Measurements from ENCODE around the gene HTRA1. TPM values are rescaled to one million over a fixed set of nuclear protein-coding genes. Genes with fewer than 3 reads are reported as not detected.

Gene HTRA1
- total RNA-seq, 1 donor from 2014 or later = 3.5 TPM

- TF ChIP-seq CTCF (IDR thresholded peaks at IDR 0.05; ENCODE audit: unreplicated experiment) = peak; percentile 16
- Mint-ChIP-seq H3K27me3 (peaks cover 56% of the 10 kb centered on the region), H3K36me3 (ENCODE audit: insufficient read depth) (no peaks in the 10 kb centered on the region), H3K27ac (no peak overlapping the region), H3K4me3 (ENCODE audit: low read depth) (no peak overlapping the region), H3K4me1 (ENCODE audit: low read depth) (peaks cover 15% of the 10 kb centered on the region), H3K9me3 (ENCODE audit: low read depth) (no peaks in the 10 kb centered on the region)
- no peak for DNase-seq (ENCODE audit: low spot score, unreplicated experiment)
Measured at GRCh38 chr10:122557516-122557915, 96.2 kb downstream of the HTRA1 start.

- H3K36me3 Mint-ChIP-seq (ENCODE audit: insufficient read depth) = no peaks in the 10 kb centered on the region
- no peak overlapping the region for H3K27ac Mint-ChIP-seq
- H3K4me1 Mint-ChIP-seq (ENCODE audit: low read depth) = peaks cover 15% of the 10 kb centered on the region
- no peak for TF ChIP-seq CTCF (IDR thresholded peaks at IDR 0.05; ENCODE audit: unreplicated experiment)
- peaks cover 63% of the 10 kb centered on the region for H3K27me3 Mint-ChIP-seq
- no peak overlapping the region for H3K4me3 Mint-ChIP-seq (ENCODE audit: low read depth)
- DNase-seq (ENCODE audit: low spot score, unreplicated experiment) = no peak
- no peaks in the 10 kb centered on the region for H3K9me3 Mint-ChIP-seq (ENCODE audit: low read depth)
Measured at GRCh38 chr10:122558452-122558851, 97.1 kb downstream of the HTRA1 start.

GRCh38 chr10:122559228-122559627, 97.9 kb downstream of the HTRA1 start:
- no peak for DNase-seq (ENCODE audit: low spot score, unreplicated experiment)
- H3K27ac Mint-ChIP-seq = no peak overlapping the region
- no peak overlapping the region for H3K4me3 Mint-ChIP-seq (ENCODE audit: low read depth)
- peaks cover 15% of the 10 kb centered on the region for H3K4me1 Mint-ChIP-seq (ENCODE audit: low read depth)
- no peaks in the 10 kb centered on the region for H3K9me3 Mint-ChIP-seq (ENCODE audit: low read depth)
- peaks cover 69% of the 10 kb centered on the region for H3K27me3 Mint-ChIP-seq
- H3K36me3 Mint-ChIP-seq (ENCODE audit: insufficient read depth) = no peaks in the 10 kb centered on the region
- no peak for TF ChIP-seq CTCF (IDR thresholded peaks at IDR 0.05; ENCODE audit: unreplicated experiment)

GRCh38 chr10:122560279-122560804, 99.0 kb downstream of the HTRA1 start, which contains the start of gene DMBT1:
Gene DMBT1, plus strand, starts transcription at chr10:122560754. Its CDS starts 17 bp downstream, at chr10:122560771.
- H3K9me3 Mint-ChIP-seq (ENCODE audit: low read depth) = no peaks in the 10 kb centered on the region
- H3K4me3 Mint-ChIP-seq (ENCODE audit: low read depth) = no peak within 1 kb of the TSS
- H3K27me3 Mint-ChIP-seq = peaks cover 68% of the 10 kb centered on the region
- no peaks in the 10 kb centered on the region for H3K36me3 Mint-ChIP-seq (ENCODE audit: insufficient read depth)
- DNase-seq (ENCODE audit: low spot score, unreplicated experiment) = no peak
- no peak within 1 kb of the TSS for H3K27ac Mint-ChIP-seq
- H3K4me1 Mint-ChIP-seq (ENCODE audit: low read depth) = peaks cover 15% of the 10 kb centered on the region
- no peak for TF ChIP-seq CTCF (IDR thresholded peaks at IDR 0.05; ENCODE audit: unreplicated experiment)

GRCh38 chr10:122561212-122561611, 99.9 kb downstream of the HTRA1 start:
- TF ChIP-seq CTCF (IDR thresholded peaks at IDR 0.05; ENCODE audit: unreplicated experiment) = no peak
- no peaks in the 10 kb centered on the region for H3K36me3 Mint-ChIP-seq (ENCODE audit: insufficient read depth)
- peaks cover 69% of the 10 kb centered on the region for H3K27me3 Mint-ChIP-seq
- H3K4me1 Mint-ChIP-seq (ENCODE audit: low read depth) = peaks cover 13% of the 10 kb centered on the region
- no peak overlapping the region for H3K27ac Mint-ChIP-seq
- H3K4me3 Mint-ChIP-seq (ENCODE audit: low read depth) = no peak overlapping the region
- H3K9me3 Mint-ChIP-seq (ENCODE audit: low read depth) = no peaks in the 10 kb centered on the region
- no peak for DNase-seq (ENCODE audit: low spot score, unreplicated experiment)
